LNCAP (cell line): ENCODE data around the gene DST.

Experiments used
- TF ChIP-seq, protein P1 (sequence below): fragments of 450-650 bp; IDR thresholded peaks from 2 replicates; pipeline ENCODE4 v1.5.1; 2017; ENCODE audit warnings: mild to moderate bottlenecking

Gene DST

GRCh38 chr6:56660381-56660730, 17.7 kb upstream of the DST start:
- TF ChIP-seq, protein P1, sequence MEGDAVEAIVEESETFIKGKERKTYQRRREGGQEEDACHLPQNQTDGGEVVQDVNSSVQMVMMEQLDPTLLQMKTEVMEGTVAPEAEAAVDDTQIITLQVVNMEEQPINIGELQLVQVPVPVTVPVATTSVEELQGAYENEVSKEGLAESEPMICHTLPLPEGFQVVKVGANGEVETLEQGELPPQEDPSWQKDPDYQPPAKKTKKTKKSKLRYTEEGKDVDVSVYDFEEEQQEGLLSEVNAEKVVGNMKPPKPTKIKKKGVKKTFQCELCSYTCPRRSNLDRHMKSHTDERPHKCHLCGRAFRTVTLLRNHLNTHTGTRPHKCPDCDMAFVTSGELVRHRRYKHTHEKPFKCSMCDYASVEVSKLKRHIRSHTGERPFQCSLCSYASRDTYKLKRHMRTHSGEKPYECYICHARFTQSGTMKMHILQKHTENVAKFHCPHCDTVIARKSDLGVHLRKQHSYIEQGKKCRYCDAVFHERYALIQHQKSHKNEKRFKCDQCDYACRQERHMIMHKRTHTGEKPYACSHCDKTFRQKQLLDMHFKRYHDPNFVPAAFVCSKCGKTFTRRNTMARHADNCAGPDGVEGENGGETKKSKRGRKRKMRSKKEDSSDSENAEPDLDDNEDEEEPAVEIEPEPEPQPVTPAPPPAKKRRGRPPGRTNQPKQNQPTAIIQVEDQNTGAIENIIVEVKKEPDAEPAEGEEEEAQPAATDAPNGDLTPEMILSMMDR = no peak

- TF ChIP-seq, protein P1 = no peak
Measured at GRCh38 chr6:56659721-56660380, 17.2 kb upstream of the DST start.

DNA sequence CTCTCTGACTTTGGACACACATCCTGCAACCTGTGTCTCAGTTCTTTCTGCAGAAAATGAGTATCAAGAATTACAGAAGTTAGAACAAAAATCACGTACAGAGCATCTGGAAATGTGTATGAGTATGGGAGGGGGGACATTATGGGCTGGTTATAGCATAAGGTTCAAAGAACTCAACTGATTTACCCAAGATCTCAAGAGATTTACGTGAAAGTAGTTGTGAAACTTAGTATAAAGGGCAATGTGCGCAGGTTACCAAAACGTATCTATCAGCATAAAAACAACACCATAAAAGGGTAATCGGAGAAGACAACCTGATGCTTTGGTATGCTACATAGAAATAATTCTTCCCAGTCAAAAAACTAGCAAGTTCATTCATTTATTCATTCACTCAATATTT, 15.6 kb upstream of the DST start:
- TF ChIP-seq, protein P1 = no peak

DNA sequence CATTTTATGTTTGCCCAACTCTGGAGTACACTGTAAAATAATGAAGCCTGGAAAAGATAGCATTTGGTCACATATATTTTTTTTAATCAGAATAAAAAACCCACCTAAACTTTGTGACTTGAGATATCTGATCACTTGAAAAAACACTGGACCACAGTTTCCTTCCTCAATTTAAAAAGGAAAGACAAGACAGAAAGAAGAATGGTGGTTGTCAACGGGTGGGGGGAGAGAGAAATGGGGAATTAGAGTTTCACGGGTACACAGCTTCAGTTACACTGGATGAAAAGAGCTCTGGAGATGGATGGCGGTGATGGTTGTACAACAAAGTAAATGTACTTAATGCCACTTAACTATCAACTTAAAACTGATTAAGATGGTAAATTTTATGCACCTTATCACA, 14.7 kb upstream of the DST start:
- TF ChIP-seq, protein P1 = no peak

- TF ChIP-seq, protein P1 = no peak
Measured at GRCh38 chr6:56656466-56656865, 13.8 kb upstream of the DST start.

DNA sequence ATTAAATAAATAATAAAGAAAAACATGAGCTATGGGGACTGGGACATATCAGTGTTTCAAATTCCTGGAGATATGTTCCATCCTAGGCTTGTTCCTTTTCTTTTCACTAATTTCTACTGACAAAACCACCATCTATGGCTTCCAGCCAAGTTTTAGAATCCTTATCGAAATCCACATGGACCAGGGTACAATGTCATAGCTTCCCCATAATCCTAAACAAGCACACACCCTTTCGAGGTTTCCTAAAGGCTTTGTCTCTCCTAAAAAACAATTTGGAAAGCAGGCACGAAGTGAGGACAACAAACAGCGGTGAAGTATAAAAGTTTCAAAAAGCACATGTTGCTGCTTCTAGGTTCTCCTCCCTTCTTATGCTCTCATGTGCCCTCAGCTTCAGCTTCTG, 13.3 kb upstream of the DST start:
- TF ChIP-seq, protein P1 = no peak

GRCh38 chr6:56655249-56655648, 12.6 kb upstream of the DST start:
- TF ChIP-seq, protein P1 = no peak

DNA sequence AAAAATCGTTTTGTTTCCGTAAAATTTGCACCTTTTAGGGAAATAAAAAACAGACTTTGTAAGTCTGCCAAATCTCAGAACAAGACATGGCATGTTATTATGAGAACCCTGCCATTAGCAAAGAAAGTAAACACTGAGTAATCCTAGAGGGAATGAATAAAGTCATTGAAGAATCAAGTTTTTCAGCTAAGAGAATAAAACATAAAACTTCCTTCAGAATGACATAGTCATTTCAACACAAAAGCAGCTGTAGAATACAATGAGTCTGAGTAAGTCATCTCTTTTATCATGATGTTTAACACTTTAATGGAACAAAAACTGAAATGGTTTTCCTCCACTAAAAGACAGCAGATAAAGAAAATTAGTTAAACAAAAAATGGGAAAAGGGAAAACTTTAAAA, 10.3 kb upstream of the DST start:
- TF ChIP-seq, protein P1 = no peak
